GM19372 (cell line): Measurements from ENCODE around the gene NLRC4.
"Not testable (repeated sequence)": the region's sequence is repeated elsewhere in the genome, so short reads cannot be mapped to it uniquely, and the experiment has no call there.

Experiments
- ATAC-seq: cut with Tn5 transposase; IDR thresholded peaks from one replicate; pipeline ENCODE4 v1.9.1; 2021; ENCODE audit warnings: mild to moderate bottlenecking, low read depth, moderate library complexity; ENCODE audit not compliant: unreplicated experiment

Gene NLRC4

DNA sequence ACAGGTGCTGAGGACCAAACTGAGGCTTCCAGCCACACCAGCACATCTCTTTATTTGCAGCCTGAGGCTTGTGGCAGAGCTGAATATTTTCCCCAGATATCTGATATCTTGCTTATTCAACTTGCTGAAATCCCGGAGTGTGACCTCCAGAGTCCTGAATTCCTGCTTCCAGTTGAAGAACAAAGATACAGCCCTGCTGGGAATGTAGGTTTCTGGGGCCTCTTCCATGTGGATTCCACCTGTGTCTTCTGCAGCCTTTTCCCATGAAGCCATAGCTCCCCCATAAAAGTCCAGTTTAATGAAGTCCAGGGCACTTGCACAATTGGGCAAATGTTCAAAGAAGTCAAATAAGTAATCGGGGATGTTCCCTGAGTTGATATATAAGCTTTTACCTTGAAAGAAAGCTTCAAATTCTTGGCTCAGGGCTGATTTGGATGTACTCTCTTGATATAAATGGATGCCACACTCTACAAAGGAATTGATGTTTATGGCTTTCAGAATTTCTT lies 14.9 kb downstream of the NLRC4 start:
- no peak for ATAC-seq

GRCh38 chr2:32248299-32248698 lies 16.4 kb downstream of the NLRC4 start:
- no peak for ATAC-seq

DNA sequence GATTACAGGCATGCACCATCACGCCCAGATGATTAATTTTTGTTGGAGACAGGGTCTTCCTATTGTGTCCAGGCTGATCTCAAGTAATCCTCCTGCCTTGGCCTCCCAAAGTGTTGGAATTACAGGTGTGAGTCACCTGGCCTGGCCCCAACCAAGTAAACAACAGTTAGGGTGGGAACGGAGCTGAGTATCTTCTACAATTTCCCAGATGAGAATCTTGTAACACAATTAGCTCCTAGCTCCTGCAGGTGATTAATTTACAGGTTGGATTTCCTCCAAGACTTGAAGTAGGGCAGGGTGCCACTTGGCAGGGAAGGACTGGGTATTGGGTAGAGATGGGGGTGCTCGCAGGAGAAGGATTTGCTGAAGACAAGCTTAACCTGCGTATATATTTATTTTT lies 17.8 kb downstream of the NLRC4 start:
- ATAC-seq: no peak

DNA sequence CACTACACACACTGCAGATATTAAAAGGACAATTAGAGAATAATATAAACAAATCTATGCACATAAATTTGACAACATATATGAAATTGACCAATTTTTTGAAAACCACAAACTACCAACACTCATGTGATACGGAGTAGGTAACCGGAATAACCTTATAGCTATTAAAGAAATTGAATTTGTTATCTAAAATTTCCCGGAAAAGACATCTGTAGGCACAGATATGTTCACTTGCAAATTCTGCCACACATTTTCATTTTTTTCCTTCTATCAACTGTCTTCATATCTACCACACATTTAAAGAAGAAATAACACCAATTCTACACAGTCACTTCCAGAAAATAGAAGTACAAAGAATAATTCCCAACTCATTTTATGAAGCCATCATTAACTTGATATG lies 22.4 kb downstream of the NLRC4 start:
- no peak for ATAC-seq

DNA sequence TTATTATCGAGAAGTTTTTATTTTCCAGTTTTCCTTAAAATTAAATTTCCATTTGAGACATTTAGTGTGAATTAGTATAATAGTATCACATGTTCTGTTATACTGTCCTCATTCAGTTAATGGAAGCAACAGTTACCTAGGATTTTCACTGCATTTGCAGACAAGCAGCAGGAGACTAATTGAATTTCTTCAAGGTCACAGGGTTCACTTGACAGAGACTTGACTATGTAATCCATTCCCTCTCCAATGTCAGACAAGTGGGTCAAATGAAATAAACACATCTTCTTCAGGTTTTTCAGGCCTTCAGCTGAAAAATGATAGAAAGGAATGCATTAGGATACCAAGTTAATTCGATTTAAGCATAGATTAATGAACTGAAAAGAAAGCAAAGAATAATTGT lies 26.7 kb downstream of the NLRC4 start:
- no peak for ATAC-seq

DNA sequence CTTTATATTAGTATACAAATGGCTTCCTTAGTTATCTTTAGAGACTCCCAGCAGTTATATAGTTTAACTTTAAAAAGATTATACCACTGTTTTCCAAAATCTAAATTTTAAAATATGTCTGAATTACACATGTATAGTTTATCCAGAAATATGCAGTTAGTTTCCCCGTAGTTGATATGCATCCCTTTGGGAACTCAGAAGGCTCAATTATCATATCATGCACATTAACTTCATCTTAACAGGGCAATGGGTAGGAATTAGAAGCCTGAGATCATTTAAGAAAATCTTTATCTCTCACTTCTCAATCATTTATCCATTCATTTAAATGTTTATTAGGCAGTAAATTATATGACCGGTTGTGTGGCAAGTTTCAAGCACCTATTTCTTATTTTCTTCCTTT lies 27.2 kb downstream of the NLRC4 start:
- ATAC-seq: no peak

- ATAC-seq: no peak
These were observed 29.4 kb downstream of the NLRC4 start for GRCh38 chr2:32235315-32235714.

- ATAC-seq: no peak
These were observed 32.7 kb downstream of the NLRC4 start for GRCh38 chr2:32231959-32232358.

DNA sequence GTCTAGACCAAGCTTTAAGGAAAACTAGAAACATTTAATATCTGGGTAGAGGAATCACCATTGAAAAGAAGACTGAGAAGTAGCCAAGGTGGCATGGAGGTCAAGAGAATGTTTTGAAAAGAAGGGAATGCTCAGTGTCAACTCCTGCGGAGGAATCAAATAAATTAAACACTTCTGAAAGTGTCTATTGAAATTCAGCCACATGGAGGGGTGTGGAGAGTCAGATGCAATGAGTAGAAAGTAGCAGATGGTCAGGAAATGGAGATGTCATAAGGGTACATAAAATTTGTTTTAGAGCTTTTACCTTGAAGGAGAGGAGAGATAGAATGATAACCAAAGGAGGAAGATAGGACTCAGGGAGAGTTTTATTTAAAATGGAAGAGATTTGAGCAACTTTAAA lies 35.1 kb downstream of the NLRC4 start:
- no peak for ATAC-seq

GRCh38 chr2:32228181-32228580 lies 36.5 kb downstream of the NLRC4 start:
- no peak for ATAC-seq

- no peak for ATAC-seq
These were observed 37.2 kb downstream of the NLRC4 start for GRCh38 chr2:32227492-32227891.

- no peak for ATAC-seq
These were observed 41.7 kb downstream of the NLRC4 start for GRCh38 chr2:32222966-32223365.

- ATAC-seq: no peak
These were observed 44.2 kb downstream of the NLRC4 start for GRCh38 chr2:32220445-32220844.

- no peak for ATAC-seq
These were observed 52.4 kb downstream of the NLRC4 start for GRCh38 chr2:32212295-32212694.

DNA sequence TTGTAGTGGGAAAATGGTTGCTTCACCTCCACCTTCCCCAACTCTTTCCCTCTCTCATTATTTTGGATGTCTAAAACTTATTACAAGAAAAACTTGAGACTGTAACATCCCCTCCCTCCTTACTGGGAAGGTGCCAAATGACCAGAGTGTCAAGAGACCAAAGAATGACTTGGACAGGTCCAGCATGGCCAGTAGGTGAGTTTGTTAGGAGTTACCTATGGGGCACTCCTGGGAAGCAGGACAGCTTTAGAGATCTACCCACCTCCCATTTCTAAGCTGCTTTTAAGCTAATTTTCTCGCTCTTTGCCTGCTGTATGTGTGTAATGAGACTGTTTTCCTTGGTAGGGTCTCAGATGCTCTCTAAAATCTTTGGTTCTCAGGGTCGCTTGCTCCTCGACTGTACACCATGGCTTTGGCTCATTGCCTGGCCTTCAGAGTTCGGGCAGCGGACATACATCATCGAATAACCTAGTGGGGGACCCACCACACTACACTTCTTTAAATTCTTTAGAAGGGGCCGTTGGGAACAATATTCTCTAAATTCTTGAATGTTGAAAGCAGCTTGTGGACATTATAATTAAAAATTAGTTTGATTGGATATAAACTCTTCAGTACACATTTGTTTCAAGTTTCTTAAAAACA lies 53.8 kb downstream of the NLRC4 start:
- ATAC-seq: no peak

GRCh38 chr2:32203428-32203827 lies 61.3 kb downstream of the NLRC4 start:
- ATAC-seq: not testable (repeated sequence)

GRCh38 chr2:32200814-32201213 lies 63.9 kb downstream of the NLRC4 start:
- no peak for ATAC-seq

DNA sequence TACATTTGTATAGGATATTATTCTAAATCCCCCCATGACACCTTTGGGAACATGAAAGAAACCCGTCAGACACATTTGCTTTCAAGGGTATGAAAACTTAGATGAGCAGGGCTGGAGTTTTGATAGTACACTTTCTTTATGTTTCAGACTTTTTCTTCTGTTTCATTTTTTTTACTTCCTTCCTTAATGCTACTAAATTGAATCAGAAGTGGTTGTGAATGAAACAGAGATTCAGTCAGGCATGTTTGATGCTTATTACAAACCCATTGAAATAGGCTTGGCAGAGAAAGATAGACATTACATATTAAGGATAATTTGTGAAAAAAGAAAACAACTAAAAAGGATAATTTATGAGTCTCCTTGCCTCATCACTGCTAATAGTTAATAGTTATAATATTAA lies 72.3 kb downstream of the NLRC4 start:
- no peak for ATAC-seq

- no peak for ATAC-seq
These were observed 75.7 kb downstream of the NLRC4 start for GRCh38 chr2:32189011-32189410.

GRCh38 chr2:32182667-32183066 lies 82.0 kb downstream of the NLRC4 start:
- no peak for ATAC-seq
